Smooth muscle cell (in vitro differentiated cells): ENCODE data around the gene PCDHGA9. TPM values are rescaled to one million over a fixed set of nuclear protein-coding genes. Genes with fewer than 3 reads are reported as not detected.
"Not testable (repeated sequence)": the region's sequence is repeated elsewhere in the genome, so short reads cannot be mapped to it uniquely, and the experiment has no call there.

Experiments
- DNase-seq: peaks from one replicate; lab custom pipeline; 2025; ENCODE audit not compliant: unreplicated experiment; lab: John Stamatoyannopoulos, UW
- H2AFZ ChIP-seq: fragments of 200-600 bp; sonication (generic); 2 replicates; pipeline ENCODE4 v1.6.0; 2016; ENCODE audit warnings: antibody characterized with exemption, low read depth, mild to moderate bottlenecking
- H3F3A ChIP-seq: fragments of 200-600 bp; sonication (generic); 2 replicates; pipeline ENCODE4 v1.6.0; 2017; ENCODE audit warnings: antibody characterized with exemption, low read depth
- H3K27ac ChIP-seq: fragments of 200-600 bp; sonication (generic); 2 replicates; pipeline ENCODE4 v1.5.1; 2016; ENCODE audit warnings: low read depth, mild to moderate bottlenecking
- H3K27me3 ChIP-seq: fragments of 200-600 bp; sonication (generic); 2 replicates; pipeline ENCODE4 v1.6.1; 2016; ENCODE audit warnings: low read depth, mild to moderate bottlenecking
- H3K36me3 ChIP-seq: fragments of 200-600 bp; sonication (generic); 2 replicates; pipeline ENCODE4 v1.5.1; 2016; ENCODE audit warnings: low read depth
- H3K4me1 ChIP-seq: fragments of 200-600 bp; sonication (generic); 2 replicates; pipeline ENCODE4 v1.5.1; 2016; ENCODE audit warnings: low read depth
- H3K4me2 ChIP-seq: fragments of 200-600 bp; sonication (generic); 2 replicates; pipeline ENCODE4 v1.6.0; 2016; ENCODE audit warnings: mild to moderate bottlenecking
- H3K4me3 ChIP-seq: fragments of 200-600 bp; sonication (generic); 2 replicates; pipeline ENCODE4 v1.5.1; 2016; ENCODE audit warnings: mild to moderate bottlenecking
- H3K79me2 ChIP-seq: fragments of 200-600 bp; sonication (generic); 2 replicates; pipeline ENCODE4 v1.6.0; 2016; ENCODE audit warnings: low read depth, mild to moderate bottlenecking
- H3K9ac ChIP-seq: fragments of 200-600 bp; sonication (generic); 2 replicates; pipeline ENCODE4 v1.6.0; 2016; ENCODE audit warnings: low read depth
- H3K9me3 ChIP-seq: fragments of 200-600 bp; sonication (generic); replicated peaks from 2 replicates; pipeline ENCODE4 v1.5.1; 2016; ENCODE audit warnings: low read depth
- H4K20me1 ChIP-seq: fragments of 200-600 bp; sonication (generic); 2 replicates; pipeline ENCODE4 v1.6.0; 2016; ENCODE audit warnings: low read depth
- WGBS: methylation state at CpG from one replicate; pipeline ENCODE4 v1.1.7; 2016; ENCODE audit warnings: low lambda C conversion rate; 5-methylcytosine and 5-hydroxymethylcytosine counted together
- polyA plus RNA-seq: library from polyadenylated mRNA; unstranded; fragments of >200 nt; fragmentation: Nextera tagmentation; extraction: Ambion mirVana; gene quantifications from 2 replicates; pipeline ENCODE4 v1.2.1, GENCODE V29; 2016
- total RNA-seq: library from RNA; depleted of rRNA; stranded (reverse); fragments of >200 nt; gene quantifications from 2 replicates; pipeline ENCODE4 v1.2.3, GENCODE V29; 2014
- TF ChIP-seq, protein P1 (sequence below): fragments of 200-600 bp; sonication (generic); IDR thresholded peaks from 2 replicates; pipeline ENCODE4 v1.5.1; 2017; ENCODE audit warnings: borderline replicate concordance, mild to moderate bottlenecking, antibody characterized with exemption; ENCODE audit not compliant: insufficient read depth, poor library complexity, severe bottlenecking

Gene PCDHGA9
- total and polyA plus RNA-seq, 2 experiments from 2014 or later, result 0.23 to 2.9 TPM

DNA sequence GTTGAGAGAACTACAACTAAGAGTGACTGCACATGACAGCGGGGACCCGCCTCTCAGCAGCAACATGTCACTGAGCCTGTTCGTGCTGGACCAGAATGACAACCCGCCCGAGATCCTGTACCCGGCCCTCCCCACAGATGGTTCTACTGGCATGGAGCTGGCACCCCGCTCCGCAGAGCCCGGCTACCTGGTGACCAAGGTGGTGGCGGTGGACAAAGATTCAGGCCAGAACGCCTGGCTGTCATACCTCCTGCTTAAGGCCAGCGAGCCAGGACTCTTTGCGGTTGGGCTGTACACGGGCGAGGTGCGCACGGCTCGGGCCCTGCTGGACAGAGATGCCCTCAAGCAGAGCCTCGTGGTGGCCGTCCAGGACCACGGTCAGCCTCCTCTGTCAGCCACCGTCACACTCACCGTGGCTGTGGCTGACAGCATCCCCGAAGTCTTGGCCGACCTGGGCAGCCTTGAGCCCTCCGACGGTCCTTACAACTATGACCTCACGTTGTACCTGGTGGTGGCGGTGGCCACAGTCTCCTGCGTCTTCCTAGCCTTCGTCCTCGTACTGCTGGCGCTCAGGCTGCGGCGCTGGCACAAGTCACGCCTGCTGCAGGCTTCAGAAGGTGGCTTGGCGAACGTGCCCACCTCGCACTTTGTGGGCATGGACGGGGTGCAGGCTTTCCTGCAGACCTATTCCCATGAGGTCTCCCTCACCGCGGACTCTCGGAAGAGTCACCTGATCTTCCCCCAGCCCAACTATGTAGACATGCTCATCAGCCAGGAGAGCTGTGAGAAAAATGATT is 17.9 kb upstream of the PCDHGA9 start:
- H3F3A ChIP-seq, result no peaks in the 10 kb centered on the region
- H3K36me3 ChIP-seq, result no peaks in the 10 kb centered on the region
- no peak overlapping the region for H2AFZ ChIP-seq
- 95% methylated on average over 43 of the region's 43 CpGs for WGBS
- DNase-seq, result no peak
- H3K27me3 ChIP-seq, result no peaks in the 10 kb centered on the region
- TF ChIP-seq, protein P1, sequence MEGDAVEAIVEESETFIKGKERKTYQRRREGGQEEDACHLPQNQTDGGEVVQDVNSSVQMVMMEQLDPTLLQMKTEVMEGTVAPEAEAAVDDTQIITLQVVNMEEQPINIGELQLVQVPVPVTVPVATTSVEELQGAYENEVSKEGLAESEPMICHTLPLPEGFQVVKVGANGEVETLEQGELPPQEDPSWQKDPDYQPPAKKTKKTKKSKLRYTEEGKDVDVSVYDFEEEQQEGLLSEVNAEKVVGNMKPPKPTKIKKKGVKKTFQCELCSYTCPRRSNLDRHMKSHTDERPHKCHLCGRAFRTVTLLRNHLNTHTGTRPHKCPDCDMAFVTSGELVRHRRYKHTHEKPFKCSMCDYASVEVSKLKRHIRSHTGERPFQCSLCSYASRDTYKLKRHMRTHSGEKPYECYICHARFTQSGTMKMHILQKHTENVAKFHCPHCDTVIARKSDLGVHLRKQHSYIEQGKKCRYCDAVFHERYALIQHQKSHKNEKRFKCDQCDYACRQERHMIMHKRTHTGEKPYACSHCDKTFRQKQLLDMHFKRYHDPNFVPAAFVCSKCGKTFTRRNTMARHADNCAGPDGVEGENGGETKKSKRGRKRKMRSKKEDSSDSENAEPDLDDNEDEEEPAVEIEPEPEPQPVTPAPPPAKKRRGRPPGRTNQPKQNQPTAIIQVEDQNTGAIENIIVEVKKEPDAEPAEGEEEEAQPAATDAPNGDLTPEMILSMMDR, result no peak
- no peak overlapping the region for H3K9ac ChIP-seq
- H3K4me3 ChIP-seq, result no peak overlapping the region
- no peaks in the 10 kb centered on the region for H4K20me1 ChIP-seq
- H3K79me2 ChIP-seq, result no peaks in the 10 kb centered on the region
- H3K4me2 ChIP-seq, result no peak overlapping the region
- H3K9me3 ChIP-seq, result peaks cover 8% of the 10 kb centered on the region
- H3K27ac ChIP-seq, result no peak overlapping the region
- no peaks in the 10 kb centered on the region for H3K4me1 ChIP-seq

GRCh38 chr5:141387557-141388311 is 14.8 kb upstream of the PCDHGA9 start, which contains the start of gene PCDHGB4:
Gene PCDHGB4, plus strand, starts transcription at chr5:141387698. Its CDS starts 187 bp downstream, at chr5:141387885.
- not testable (repeated sequence) for H3F3A ChIP-seq, H3K9ac ChIP-seq, H3K27me3 ChIP-seq, H3K27ac ChIP-seq, DNase-seq, H3K4me1 ChIP-seq, H4K20me1 ChIP-seq
- peak within 1 kb of the TSS; percentile 67 for H3K4me3 ChIP-seq
- H3K79me2 ChIP-seq, result peaks cover 11% of the 10 kb centered on the region
- H3K9me3 ChIP-seq, result peaks cover 39% of the 10 kb centered on the region
- peak within 1 kb of the TSS; percentile 87 for H2AFZ ChIP-seq
- H3K36me3 ChIP-seq, result peaks cover 29% of the 10 kb centered on the region
- TF ChIP-seq, protein P1, result peak; percentile 71
- 22% methylated on average over 22 of the region's 40 CpGs for WGBS
- peak within 1 kb of the TSS; percentile 82 for H3K4me2 ChIP-seq

DNA sequence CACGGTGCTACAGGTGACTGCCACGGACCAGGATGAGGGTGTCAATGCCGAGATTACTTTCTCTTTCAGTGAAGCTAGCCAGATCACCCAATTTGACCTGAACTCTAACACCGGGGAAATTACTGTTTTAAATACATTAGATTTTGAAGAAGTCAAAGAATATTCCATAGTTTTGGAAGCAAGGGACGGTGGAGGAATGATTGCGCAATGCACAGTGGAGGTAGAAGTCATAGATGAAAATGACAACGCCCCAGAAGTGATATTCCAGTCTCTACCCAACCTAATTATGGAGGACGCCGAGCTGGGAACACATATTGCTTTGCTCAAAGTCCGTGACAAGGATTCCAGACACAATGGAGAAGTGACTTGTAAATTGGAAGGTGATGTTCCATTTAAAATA is 13.9 kb upstream of the PCDHGA9 start:
- TF ChIP-seq, protein P1, result no peak
- H3K4me1 ChIP-seq, result no peaks in the 10 kb centered on the region
- H3K4me2 ChIP-seq, result peak overlapping the region; percentile 72
- H3K36me3 ChIP-seq, result peaks cover 34% of the 10 kb centered on the region
- no peak overlapping the region for H3K27ac ChIP-seq
- no peaks in the 10 kb centered on the region for H3K27me3 ChIP-seq
- 94% methylated on average over 10 of the region's 10 CpGs for WGBS
- H3K79me2 ChIP-seq, result peaks cover 11% of the 10 kb centered on the region
- no peak overlapping the region for H3K4me3 ChIP-seq
- no peaks in the 10 kb centered on the region for H3F3A ChIP-seq
- DNase-seq, result no peak
- peaks cover 48% of the 10 kb centered on the region for H3K9me3 ChIP-seq
- H3K9ac ChIP-seq, result no peak overlapping the region
- H2AFZ ChIP-seq, result no peak overlapping the region
- no peaks in the 10 kb centered on the region for H4K20me1 ChIP-seq
